Stimulated activated CD4-positive, alpha-beta T cell treated with anti-CD3 and anti-CD28 coated beads, Interleukin-2, amount 100 ng/mL, for 4 hours (primary cell): ENCODE measurements around the gene RCHY1.
"Not testable (repeated sequence)": the region's sequence is repeated elsewhere in the genome, so short reads cannot be mapped to it uniquely, and the experiment has no call there.

Experiments
- DNase-seq: peaks from one replicate; pipeline ENCODE4 v3.0.0-alpha.2; 2020; ENCODE audit warnings: low read depth

Gene RCHY1

DNA sequence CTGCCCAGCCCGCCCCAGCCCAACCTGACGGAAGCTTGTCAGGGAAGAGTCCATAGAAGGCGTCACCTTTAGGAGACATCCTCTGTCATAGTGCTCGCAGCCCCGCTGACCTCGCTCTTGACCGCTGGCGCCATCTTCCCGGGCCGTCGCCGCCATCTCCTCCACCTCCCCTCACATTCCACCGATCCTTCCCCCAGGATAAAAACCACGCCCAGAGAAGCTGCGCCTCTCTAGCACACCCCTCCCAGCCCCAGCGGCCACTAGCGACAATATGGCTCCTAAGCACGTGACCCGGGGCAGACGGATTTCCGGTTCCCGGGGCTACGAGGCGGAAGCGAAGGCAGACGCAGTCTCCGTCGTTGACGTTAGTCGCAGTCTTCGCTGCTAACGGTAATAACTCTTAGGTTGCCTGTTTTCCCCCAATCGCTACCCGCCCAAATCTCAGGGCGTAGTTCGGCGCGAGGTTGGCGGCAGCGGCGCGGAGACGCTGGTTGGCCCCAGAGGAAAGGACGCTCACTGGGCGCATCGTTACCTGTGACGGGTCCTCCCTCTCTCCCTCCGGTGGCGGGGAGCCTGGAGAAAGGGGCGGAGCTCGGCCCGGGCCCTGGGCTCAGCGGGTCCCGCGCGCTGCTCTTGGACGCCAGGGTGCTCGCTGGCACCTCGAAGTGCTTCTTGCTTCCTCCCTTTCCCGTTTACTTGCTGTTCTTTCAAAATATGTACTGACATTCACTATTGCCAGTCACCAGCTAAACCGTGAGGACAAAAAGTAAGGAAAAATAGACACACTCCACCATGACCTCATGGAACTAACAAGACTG is at the start of gene RCHY1, which contains the start of gene THAP6:
Gene RCHY1, minus strand, starts transcription at position 273 of the 818 bp plus-strand sequence. Its CDS starts 117 bp downstream, at position 156.
Gene THAP6, plus strand, starts transcription at position 343 of the 818 bp plus-strand sequence. CDS start 980 bp downstream, outside the sequence.
- DNase-seq = peak; percentile 84

DNA sequence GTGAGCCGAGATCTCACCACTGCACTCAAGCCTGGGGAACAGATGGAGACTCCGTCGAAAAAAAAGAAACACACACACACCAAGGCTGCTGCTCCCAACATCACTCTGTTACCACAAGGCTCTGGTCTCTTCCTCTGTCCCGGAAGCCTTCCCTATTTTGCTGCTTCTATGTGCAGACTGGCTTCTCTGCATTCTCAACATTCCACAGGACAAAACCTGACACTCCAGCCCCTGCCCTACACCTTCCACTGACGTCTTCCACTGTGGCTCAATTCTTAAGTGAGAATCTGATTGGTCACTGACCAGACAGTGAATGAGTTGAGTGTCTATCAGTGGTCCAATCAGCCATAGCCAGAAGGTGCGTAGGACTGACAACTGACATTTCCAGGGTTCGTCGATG is 47.6 kb upstream of the RCHY1 start:
- DNase-seq = no peak

DNA sequence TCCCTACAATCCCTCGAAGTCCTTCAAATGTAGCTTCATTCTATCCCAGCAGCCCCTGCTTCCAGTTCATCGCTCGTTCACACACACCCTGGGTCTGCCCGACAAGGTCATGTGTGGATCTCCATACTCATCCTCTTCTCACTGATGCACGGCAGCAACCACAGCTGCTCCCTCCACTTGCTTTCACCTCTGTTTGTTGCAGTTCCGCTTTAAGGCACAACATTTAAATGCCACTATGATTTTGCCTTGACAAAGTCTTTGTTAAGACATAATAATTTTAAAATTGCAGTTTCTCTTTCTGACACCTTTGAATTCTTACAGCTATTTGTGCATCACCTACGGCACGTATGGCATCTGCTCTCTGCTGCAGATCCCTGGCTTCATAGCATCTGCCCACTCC is 43.5 kb upstream of the RCHY1 start:
- DNase-seq = no peak

DNA sequence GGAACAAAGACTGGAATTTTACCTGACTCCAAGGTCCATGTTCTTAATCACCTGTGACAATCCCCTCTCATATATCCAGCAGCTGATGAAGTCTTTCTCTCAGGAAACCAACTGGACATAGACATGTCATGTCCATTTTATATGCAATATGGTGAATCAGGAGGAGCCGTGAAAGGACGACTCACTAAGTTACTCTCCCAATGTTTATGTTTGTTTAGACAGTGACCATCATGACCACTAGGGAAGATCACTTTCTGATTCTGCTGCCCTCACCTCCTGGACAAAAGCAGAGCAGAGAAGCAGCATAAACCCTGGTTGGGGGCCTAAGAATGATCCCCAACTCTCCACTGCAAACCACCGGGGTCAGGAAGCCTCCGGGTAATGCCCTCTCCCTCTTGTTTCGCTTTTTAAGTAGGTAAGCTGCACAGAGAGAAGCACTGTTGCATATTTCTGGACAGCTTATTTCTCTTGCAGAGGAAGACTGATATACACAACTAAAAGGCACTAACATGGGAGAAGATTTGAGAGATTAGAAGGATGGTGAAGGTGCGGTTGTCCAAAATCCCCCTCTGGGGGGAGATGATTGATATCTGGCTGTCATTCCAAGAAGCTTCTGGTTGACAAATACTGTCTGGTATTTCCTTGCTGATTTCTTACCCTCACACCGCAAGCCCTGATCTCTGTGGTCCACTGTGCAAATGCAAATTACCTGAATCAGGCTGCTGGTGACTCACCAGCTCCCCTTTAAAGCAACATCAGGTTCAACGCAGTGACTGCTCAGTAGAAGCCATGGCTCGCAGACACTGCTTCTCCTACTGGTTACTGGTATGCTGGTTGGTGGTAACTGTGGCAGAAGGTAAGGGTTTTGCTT is 41.3 kb upstream of the RCHY1 start, which contains the start of gene ODAPH:
Gene ODAPH, plus strand, starts transcription at position 773 of the 871 bp plus-strand sequence. Its CDS starts 17 bp downstream, at position 790.
- DNase-seq = no peak

DNA sequence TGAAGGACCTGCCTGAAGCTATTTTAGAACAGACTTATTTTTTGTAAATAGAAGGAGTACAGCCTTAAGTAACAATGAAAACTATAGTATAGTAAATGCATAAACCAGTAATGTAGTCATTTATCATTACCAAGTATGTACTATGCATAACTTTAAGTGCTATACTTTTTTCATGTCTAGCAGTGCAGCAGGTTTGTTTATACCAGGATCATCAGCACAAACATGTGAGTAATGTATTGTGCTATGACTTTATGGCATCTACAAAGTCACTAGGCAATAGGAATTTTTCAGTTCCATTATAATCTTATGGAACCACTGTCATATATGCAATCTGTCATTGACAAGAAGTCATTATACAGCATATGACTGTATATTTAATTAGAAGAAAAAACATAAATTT is 38.2 kb upstream of the RCHY1 start:
- DNase-seq = no peak

DNA sequence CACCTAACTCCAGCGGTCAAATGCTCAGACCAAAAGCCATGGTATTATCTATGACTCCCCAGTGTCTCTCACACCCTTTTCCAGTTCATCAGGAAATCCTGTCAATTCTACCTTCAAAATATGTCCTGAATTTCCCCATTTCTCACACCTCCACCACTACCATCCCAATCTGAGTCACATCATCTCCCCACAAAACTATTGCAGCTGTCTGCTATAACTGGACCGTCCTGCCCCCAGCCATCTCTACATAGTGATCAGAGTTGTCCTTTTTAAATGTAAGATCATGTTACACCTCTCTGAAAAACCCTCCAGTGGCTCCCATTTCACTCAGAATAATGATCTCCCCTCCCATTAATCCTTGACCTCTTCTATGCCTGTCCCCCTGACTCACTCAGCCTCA is 34.8 kb upstream of the RCHY1 start:
- DNase-seq = no peak

DNA sequence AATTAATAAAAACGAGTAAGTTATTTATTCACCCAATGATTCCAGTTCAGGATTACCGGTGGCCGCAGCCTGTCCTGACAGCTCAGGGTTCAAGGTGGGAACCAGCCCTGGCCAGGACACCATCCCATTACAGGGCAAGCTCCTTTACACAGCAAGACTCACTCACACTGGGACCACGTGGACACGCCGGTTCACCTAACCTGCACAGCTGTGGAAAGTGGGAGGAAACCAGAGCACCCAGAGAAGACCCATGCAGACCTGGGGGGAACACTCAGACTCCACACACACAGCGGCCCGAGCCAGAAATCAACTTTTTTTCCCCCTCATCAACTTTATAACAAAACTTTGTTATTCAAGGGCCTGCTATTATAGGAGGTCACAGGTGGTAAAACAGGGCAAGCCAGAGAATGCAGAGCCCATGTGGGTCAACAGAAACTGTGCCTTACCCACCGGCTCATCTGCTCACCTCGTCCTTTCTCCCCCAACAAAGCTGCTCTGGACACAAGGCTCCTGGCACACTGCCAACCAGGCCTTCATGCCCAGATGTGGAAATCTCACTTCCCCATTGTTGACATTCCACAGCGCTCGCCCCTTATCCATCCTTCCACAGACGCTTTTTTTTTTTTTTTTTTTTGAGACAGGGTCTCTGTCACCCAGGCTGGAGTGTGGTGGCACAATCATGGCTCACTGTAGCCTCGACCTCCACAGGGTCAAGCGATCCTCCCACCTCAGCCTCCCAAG is 33.6 kb upstream of the RCHY1 start:
- DNase-seq = no peak

DNA sequence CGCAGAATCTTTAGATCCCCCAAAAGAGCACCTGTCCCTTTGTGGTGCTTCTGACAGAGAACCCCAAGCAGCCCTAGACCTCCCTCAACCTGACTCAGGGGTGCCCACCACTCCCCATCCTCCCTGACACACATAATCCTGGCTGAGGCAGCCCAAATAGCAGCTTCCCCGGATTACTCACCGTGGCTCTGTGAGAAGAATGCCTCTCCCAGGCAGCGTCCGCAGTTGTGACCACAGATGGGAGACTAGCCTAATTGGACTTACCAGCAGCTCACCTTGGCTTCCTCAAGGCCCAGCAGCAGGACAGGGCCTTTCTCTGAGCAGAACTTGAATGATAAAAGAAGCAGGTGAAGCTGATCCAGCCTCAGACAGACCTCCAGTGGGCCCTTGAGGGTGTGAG is 31.3 kb upstream of the RCHY1 start:
- DNase-seq = no peak

DNA sequence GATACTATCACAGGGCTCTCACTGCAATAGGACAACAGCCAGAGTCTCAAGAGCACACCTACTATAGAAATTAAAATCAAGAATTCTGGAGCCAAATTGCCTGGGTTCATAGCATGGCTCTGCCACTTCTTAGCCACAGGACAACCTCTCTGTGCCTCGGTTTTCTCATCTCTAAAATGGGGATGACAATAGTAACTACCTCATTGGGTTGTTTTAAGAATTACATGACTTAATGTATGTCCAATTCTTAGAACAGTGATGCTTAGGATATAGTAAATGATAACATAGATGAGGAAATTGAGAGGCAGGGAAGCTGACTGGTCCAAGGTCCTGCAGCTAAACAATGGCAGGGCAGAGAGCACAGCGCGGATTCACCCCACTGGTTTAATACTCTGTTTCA is 30.7 kb upstream of the RCHY1 start:
- no peak for DNase-seq

DNA sequence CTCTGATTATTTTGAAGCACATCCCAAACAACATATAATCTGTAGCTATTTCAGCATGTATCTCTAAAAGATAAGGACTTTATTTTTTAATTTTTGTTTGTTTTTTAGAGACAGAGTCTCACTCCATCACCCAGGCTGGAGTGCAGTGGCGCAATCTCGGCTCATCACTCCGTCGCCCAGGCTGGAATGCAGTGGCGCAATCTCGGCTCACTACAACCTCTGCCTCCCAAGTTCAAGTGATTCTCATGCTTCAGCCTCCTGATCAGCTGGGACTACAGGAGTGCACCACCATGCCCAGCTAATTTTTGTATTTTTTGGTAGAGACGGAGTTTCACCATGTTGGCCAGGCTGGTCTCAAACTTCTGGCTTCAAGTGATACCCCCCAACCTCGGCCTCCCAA is 30.0 kb upstream of the RCHY1 start:
- DNase-seq = not testable (repeated sequence)

DNA sequence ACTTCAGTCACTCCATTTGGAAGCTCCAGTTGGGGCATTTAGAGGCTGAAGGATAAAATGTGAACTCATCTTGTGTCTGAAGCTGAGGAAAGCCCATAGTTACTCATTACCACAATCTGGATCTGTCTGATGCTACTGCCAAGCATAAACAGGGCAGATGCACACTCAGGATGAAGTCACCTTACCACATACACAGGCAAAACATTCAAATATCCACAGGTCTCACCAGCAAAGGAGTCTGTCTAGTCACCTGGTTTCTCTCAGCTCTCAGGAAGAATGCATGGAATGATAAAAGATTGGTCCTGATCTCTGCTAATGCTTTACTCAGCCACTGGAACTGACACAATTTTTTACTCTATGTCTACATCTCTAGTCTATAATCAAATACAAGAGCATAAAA is 28.6 kb upstream of the RCHY1 start:
- no peak for DNase-seq

DNA sequence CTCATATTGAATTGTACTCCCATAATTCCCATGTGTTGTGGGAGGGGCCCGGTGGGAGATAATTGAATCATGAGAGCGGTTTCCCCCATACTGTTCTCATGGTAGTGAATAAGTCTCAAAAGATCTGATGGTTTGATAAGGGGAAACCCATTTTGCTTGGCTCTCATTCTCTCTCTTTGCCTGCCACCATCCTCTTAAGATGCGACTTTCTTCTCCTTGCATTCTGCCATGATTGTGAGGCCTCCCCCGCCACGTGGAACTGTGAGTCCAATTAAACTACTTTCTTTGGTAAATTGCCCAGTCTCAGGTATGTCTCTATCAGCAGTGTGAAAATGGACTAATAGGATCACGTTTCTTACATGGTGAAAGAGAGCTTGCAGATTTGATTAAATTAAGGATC is 23.1 kb upstream of the RCHY1 start:
- not testable (repeated sequence) for DNase-seq

DNA sequence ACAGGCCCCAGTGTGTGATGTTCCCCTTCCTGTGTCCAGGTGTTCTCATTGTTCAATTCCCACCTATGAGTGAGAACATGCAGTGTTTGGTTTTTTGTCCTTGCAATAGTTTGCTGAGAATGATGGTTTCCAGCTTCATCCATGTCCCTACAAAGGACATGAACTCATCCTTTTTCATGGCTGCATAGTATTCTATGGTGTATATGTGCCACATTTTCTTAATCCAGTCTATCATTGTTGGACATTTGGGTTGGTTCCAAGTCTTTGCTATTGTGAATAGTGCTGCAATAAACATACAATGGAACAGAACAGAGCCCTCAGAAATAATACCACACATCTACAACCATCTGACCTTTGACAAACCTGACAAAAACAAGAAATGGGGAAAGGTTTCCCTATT is 19.7 kb upstream of the RCHY1 start:
- not testable (repeated sequence) for DNase-seq

DNA sequence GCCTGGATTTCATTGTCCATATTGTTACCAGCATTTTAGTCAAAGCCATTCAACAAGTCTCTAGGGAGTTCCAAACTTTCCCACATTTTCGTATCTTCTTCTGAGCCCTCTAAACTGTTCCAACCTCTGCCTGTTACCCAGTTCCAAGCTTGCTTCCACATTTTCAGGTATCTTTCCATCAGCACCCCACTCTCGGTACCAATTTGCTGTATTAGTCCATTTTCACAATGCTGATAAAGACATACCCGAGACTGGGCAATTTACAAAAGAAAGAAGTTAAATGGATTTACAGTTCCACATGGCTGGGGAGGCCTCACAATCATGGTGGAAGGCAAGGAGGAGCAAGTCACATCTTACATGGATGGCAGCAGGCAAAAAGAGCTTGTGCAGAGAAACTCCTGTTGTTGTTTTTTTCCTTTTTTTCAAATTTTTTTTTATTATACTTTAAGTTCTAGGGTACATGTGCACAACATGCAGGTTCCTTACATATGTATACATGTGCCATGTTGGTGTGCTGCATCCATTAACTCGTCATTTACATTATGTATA is 19.2 kb upstream of the RCHY1 start:
- not testable (repeated sequence) for DNase-seq

DNA sequence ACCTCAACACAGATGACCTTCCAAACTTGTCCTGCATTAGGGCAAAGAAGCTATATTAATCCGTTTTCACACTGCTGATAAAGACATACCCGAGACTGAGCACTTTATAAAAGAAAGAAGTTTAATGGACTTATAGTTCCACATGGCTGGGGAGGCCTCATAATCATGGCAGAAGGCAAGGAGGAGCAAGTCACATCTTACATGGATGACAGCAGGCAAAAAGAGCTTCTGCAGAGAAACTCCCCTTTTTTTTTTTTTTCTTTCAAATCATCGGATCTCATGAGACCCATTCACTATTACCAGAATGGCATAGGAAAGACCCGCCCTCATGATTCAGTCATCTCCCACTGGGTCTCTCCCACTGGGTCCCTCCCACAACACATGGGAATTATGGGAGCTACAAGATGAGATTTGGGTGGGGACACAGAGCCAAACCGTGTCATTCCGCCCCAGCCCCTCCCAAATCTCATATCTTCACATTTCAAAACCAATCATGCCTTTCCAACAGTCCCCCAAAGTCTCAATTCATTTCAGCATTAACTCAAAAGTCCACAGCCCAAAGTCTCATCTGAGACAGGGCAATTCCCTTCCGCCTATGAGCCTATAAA is 17.4 kb upstream of the RCHY1 start:
- not testable (repeated sequence) for DNase-seq

DNA sequence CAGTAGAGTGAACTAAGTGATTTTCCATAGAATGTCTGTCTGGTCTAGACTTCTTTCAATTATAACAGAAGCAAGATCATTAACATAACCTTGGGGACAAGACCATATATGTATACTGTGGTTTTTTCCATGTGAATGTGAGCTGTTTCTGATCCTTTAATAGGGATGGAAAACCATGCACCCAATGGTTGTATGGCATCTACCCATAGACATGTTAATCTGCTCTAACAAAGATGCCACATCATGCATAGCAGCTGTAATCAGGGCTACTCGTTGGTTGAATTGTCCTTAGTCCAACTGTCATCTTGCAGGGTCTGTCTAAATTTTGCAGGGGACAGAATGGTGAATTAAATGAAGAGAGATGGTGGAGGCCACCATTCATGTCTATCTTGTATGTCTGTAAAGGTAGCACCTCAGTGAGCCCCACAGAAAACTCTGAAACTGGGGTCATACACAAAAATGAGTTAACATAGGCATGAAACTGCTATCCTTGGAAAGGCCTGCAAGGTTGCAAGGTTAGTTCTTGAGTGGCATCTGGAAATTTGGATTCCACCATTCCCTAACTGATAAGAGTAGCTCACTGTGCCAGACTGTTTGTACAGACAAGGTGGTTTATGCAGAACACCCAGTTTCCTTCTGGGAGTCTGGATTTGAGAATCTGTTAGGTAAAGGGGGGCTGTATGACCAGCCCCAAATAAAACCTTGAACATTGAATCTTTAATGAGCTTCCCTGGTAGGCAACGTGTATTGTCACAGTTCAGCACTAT is 16.5 kb upstream of the RCHY1 start:
- DNase-seq = no peak

DNA sequence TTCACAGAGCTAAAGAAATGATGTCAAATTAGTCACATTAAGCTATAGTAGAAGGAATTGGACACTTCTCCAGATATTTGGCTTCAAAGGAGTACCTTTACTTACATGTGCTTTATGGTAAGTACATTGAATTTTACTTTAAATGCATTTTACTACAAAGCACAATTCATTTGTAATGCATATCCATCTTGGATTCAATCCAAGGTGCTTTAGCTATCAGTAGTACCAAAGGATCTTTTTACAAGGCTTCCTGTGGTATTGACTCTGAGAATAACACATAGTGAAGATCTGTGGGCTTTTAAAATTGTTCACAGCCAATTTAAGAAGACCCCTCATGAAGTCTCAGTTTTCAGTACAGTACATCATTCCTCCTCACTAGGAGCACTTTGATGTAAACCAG is 13.3 kb upstream of the RCHY1 start:
- no peak for DNase-seq

DNA sequence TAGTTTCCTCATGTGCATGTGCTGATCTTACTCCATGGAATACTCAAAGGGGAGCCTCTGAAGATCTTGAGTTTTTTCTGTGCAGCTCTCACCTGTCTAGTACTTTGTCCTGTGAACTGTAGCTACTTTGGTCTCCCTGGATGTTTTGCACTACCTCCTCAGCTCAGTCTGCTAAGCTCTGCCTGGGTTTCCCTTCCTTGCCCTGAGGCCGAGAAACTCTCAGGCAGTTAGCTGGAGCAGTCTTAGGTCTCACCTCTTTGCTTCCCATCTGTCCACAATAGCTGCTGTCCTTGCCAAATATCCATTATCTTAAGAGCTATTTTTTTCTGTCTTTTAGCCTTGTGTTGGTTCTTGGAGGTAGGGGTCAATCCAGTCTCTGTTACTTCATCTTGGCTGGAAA is 11.7 kb upstream of the RCHY1 start:
- no peak for DNase-seq

DNA sequence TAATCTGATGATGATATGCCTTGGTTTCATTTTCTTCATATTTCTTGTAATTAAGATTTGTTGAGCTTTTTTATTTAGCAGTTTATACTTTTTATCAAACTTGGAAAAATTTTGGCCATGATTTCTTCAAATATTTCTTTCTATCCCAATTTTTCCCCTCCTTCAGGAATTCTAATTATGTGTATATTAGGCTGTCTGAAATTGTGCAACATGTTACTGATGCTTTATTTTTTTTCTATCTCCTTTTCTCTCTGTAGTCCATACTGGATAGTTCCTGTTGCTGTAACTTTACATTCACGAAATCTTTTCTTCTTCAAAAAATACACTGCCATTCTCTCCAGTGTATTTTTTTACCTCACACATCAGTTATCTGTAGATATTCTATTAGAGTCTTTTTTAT is 10.9 kb upstream of the RCHY1 start:
- DNase-seq = no peak

DNA sequence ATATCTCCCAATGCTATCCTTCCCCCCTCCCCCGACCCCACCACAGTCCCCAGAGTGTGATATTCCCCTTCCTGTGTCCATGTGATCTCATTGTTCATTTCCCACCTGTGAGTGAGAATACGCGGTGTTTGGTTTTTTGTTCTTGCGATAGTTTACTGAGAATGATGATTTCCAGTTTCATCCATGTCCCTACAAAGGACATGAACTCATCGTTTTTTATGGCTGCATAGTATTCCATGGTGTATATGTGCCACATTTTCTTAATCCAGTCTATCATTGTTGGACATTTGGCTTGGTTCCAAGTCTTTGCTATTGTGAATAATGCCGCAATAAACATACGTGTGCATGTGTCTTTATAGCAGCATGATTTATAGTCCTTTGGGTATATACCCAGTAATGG is 5.2 kb upstream of the RCHY1 start:
- DNase-seq = not testable (repeated sequence)

DNA sequence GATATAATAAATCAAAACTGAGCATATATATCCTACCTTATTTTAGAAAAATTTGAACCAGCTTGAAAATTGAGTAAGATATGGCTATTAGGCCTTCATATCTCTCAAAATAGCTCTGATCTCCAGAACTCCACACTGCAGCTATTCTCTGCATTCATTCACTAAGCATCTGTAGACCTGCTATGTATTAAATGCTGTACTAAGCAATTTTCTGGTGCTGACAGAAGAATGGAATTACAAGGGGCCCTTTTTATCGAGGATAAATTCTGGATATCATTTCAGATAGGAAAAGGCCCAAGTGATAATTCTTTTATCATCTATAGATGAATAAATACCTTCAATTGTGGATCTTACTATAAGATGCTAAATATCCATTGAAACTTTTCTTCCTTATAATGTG is 1.9 kb upstream of the RCHY1 start:
- no peak for DNase-seq
